T-helper 2 cell treated with Interferon-gamma antibody and Interleukin-4, amounts not matched to agents 100 ng/mL and 5 ng/mL, for 36 hours (primary cell): Measurements from ENCODE around the gene DYRK2. TPM values are rescaled to one million over a fixed set of nuclear protein-coding genes. Genes with fewer than 3 reads are reported as not detected.

ENCODE experiments used
- intact Hi-C: fragments of 100-400 bp; cut with micrococcal nuclease; formaldehyde crosslinking; loops from one replicate; pipeline ENCODE4 v1.15.1; 2023
- total RNA-seq: library from RNA; stranded (reverse); gene quantifications from 2 replicates; pipeline ENCODE4 v1.2.3, GENCODE V29; 2022

DYRK2 gene
- total RNA-seq, 1 donor from 2014 or later, result 34.7 TPM

DNA sequence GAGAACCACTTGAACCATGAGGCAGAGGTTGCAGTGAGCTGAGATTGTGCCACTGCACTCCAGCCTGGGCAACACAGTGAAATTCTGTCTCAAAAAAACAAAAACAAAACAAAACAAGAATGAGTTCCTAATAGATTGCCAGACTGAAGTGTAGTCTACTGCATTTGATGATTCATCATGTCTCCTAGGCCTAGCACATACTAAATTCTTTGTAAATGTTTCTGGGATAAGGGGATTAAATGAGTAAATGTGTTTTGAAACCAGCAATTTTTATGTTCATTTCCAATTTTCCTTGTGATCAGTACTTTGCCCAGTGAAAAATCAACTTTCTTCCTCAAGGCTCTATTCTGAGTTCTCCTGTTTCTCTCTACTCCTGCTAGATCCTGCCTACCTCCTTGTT lies 2.9 kb upstream of the DYRK2 start:
- intact Hi-C loops, result no loop called here

DNA sequence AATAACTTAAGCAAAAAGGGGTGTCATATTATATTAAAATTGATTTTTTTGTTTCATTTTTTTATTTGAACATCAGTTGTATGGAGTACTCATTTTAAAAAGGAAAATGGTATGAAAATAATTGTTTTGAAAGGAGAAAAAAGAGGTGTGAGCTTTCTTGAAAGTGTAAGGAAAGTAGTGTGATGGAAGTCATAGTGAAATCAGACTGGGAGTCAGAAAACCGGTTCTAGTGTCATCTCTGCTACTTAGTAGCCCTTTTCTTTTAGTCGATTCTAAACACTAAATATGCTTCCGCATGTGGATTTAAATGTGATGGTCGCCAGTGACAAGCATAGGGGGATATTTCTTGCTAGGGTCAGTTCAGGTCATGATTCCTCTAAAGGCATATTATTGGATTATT lies 1.8 kb upstream of the DYRK2 start:
- intact Hi-C loops, result loop anchor here (2.0 kb wide), 1 partner anchor 198 kb away; no protein-coding TSS in a partner anchor

DNA sequence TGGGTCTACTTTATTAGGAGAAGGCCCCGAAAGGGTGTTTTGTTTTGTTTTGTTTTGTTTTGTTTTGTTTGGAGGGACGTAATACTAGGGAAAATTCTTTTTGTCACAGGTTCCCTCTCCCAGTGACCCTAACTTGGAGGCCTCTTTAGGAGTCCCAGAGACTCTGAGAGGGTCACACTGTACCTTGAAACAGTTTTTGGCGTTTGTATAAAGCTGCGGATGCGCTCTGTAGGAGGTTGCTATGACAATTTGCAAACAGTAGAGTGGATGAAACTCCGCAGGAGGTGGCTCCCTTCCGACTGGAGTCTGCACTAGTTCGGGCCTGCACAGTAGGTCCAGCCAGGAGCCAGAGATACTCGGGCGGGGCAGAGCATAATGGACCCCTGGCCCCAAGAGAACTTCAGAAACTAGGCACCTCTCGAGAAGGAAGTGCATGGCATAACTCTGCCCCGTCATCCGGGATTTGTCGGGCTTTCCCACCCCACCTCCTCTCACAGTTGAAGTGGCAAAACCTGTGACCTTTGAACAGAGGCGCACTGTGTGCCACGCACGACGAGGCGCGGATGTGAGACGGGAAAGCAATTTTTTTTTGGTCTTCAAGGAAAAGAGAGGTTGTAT lies 1.3 kb upstream of the DYRK2 start:
- intact Hi-C loops, result loop anchor here (2.0 kb wide), 1 partner anchor 198 kb away; no protein-coding TSS in a partner anchor

DNA sequence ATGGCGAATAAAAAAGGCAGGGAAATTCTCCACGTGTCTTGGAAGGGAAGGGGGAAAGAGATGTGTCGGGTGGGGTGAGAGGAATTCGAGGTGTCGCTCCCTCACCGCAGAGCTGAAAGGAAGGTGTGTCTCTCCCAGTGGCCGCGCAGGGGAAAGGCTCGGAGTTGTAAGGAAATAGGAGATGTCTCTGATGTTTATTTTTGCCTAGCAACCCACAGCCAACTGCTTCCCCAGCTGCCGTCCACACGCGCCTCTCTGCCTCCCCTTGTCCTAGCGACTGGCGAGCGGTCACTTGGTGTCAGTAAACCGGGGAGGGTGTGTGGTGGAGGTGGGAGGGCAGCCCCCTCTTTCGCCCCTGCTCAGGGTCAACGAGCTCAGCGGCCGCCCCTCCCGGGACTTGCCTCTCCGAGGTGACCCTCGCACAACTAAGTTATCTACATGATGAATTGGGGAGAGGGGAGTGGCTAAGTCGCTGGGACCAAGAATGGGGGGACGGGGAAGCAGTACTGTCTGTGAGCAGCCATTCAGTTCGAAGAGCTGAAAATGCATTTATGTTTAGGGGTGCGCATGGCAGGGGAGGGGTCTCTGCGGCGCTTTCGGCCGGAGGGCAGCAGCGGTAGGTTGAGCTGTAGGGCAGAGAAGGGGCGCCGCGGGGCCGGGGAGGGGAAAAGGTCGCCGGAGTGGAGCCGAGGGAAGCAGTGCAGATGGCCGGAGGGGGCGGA lies 585 bp upstream of the DYRK2 start:
- intact Hi-C loops, result loop anchor here (1.0 to 2.0 kb wide), 3 partner anchors 18 to 199 kb away; no protein-coding TSS in a partner anchor

DNA sequence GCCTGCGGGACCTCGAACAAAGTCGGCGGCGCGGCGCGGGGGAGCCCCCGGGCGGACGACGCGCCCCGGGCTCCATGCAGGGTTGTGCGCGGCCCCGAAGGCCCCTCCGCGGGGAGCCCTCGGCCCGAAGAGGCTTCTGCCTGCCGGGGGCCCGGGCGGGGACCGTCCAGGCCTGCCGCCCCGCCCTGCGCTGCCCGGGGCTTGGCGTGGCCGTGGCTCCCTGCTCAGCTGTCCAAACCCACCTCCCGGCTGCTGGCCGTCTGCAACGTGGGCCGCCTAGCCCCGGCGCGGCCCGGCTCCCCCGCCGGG lies 670 bp downstream of the DYRK2 start:
- intact Hi-C loops, result loop anchor here (1.0 kb wide), 1 partner anchor 380 kb away; the partner anchor contains the start of gene CAND1

DNA sequence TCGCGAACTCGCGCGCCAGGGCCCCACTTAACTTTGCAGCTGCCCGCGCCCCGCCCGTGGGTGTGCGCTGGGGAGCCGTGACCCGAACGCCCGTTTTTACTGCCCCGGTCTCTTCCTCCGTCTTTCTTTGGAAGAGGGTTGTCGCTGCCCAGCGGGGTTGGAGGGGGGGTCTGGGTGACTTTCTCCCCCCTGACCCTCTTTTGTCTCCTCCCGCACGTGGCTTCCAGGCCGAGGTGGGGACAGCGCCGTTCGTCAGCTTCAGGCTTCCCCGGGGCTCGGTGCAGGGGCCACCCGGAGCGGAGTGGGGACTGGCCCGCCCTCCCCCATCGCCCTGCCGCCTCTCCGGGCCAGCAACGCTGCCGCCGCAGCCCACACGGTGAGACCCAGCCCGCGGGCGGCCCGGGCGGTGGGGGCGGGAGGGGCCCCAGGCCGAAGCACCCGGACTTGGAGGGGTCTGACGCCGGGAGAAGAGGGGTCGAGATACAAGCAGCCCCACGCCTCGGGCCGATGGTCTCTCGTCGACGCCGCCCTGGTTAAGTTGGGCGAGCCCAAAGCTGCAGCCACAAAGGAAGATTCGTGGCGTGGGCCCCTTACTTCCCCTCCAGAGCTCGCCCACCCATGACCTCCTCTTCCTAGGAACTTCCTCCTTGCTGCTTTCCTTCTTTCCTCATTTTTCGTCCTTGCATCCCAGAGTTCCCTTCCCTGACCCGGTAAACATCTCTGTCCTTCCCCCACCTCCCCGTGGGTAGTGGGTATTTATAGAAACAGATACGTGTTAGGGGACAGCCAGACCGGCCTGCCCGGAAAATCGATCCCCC lies 1.2 kb downstream of the DYRK2 start:
- intact Hi-C loops, result loop anchor here (1.0 to 5.0 kb wide), 4 partner anchors 49 to 380 kb away; partner anchors contain the start of gene CAND1

DNA sequence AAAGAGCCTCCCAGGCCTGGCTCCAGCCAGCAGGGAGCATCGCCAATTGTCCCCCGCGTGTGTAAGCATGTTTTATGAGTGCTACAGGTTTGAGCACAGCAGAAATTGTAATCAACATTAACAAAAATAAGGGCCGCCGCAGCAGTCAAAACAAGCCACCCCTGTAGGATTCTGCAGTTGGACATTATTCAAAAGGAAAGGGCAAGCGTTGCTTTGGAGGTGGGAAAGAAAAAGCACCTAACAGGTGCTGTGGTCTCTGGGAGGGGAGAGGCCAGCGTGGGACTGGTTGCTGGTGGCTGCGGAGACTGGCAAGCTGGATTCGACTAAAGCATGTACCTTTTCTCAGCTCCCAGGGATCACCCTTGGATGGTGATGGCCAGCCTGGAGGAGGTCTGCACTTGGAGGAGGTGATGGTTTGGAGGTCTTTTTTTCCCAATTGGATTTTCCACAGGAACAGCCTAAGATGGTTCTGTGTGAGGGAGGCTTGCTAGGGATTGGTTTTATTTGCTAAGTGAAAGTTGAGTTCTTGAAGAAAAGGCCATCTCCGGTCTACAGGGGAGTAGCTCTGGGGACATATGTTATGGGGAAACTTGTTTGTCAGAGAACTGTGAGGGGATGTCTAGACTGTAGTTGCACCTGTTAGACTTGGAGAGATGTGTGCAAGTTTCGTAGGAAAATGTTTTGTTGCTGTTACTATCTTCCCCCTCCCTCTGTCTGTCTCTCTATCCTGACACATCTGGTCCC lies 2.0 kb downstream of the DYRK2 start:
- intact Hi-C loops, result loop anchor here (1.0 to 5.0 kb wide), 4 partner anchors 48 to 293 kb away; no protein-coding TSS in a partner anchor

DNA sequence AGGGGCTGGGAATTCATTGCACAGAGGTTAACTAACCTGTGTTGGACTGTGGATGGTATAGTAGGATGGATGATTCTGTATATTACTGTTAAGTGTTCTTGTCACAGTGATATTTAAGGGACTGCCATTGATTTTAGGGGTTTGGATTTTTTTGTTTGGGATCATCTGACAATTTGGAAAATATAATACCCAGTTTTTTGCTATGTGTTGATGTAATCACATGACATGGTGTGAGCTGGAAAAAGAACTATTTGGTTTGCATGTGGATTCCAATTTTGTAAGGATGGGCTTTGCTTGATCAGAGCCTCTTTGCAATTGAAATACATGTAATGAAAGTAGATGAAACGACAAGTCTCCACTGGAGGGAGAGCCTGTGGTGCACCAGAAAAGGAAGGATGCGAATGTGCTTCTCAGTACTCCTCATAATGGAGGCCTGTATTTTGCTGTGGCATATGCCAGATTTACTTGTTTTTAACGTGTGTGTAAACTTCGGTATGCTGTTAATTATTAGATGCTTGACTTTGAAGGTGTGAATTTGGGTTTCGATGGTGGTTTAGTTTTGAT lies 2.7 kb downstream of the DYRK2 start:
- intact Hi-C loops, result loop anchor here (1.0 to 5.0 kb wide), 2 partner anchors 292 to 294 kb away; no protein-coding TSS in a partner anchor

DNA sequence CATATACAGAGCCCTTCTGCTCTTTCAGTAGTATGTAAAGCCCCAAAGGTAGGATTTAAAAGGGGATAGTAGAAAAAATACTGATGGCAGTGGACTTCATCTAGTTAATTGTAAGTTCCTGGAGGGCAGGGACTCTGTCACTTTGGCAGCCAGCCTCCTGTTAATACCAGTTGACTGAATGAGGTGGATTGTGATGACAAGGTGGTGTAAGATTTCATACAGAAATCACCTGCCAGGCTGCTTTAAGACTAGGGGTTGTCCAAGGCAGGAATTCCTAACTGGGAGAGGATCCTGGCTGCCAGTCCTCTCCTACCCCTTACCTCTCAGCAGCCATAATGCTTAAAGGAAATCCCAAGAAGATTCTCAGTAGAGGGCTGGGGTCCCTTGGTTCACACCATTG lies 7.3 kb downstream of the DYRK2 start:
- intact Hi-C loops, result no loop called here

DNA sequence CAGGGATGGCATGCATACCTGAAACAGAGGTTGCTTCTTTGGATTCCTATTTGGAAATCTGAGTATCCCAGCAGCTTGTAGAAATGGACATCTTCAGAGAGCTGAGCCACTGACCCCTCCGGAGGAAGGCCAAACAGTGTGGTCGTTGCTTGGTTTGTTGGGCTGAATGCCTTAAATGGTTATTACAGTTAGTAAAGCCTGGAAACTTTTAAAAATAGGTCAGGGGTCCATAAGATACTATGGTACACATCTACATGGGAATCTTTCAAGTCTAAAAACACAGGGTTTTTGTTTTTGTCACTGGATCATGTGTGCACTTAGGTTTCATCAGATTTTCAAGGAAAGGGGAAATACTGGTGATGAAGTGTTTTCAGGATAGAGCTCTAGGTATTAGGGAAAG lies 7.7 kb downstream of the DYRK2 start:
- intact Hi-C loops, result no loop called here

DNA sequence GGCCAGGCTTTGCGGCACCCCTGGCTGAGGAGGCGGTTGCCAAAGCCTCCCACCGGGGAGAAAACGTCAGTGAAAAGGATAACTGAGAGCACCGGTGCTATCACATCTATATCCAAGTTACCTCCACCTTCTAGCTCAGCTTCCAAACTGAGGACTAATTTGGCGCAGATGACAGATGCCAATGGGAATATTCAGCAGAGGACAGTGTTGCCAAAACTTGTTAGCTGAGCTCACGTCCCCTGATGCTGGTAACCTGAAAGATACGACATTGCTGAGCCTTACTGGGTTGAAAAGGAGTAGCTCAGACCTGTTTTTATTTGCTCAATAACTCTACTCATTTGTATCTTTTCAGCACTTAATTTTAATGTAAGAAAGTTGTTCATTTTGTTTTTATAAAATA lies 9.9 kb downstream of the DYRK2 start:
- intact Hi-C loops, result no loop called here

DNA sequence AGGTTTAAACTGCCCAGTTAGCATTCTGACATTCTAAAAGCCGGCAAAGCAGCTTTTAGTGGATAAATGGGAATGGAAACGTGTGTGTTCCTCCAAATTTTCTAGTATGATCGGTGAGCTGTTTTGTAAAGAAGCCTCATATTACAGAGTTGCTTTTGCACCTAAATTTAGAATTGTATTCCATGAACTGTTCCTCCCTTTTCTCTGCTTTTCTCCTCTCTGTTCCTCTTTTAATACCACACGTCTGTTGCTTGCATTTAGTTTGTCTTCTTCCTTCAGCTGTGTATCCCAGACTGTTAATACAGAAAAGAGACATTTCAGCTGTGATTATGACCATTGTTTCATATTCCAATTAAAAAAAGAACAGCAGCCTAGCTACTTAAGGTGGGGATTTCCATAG lies 10.7 kb downstream of the DYRK2 start:
- intact Hi-C loops, result no loop called here

DNA sequence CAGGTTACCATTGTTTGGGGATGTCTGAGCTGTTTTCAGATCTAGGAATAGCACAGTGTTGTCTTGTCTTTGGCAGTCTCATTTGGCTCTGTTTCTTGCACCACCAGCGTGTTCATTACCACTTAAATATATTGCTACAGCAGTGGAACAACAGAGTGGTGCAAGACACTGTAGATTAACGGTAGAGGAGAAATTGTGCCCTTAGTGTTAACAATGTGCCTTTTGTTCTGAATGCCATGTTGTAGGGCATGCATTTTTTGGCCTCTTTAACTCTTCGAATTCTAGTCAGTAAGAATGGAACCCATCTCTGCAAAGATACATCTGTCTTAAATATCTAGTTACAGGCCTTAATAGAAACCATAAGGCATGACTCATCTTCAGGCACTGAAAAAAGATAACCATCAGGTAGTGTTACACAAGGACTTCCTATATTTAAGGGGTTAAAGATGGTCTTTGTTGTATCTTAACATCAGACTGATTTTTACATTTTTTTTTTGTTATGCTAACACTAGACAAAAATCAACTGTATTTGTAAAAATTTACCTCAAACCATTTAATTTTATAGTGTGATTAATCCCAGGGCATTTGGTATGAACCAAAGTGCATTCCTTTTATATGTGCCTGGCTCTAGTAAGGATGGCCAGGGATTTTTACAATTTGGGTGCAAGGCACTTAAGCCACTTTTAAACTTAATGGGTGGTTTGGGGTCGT lies 12.9 kb downstream of the DYRK2 start:
- intact Hi-C loops, result no loop called here

DNA sequence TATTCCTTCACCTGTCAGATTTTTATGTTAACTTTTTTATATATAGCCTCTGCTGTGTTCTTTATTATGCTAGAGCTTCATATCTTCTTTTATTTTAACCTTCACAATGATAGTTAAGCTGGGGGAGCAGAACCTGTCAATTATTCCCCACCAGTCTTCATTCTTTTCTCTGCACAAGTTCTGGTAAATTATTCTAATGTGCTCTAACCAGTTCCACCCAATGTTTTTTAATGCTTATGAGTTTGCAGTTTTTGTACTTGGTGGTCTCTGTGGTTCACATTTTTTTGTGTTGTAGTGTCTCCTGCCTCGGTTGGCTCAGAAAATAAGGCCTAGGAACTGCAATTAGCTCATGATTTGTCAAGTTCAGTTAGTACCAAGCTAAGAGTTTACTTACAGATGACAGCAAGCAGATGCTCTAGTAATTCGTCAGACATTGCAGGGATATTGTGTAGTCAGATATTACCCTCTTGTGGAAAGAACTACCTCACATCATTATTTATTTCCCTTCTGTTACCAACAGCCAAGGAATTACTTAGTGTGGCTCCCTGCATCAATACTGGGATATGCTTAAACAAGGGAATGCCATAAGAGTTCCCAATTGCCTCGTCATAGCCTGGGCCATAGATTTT lies 14.5 kb downstream of the DYRK2 start:
- intact Hi-C loops, result no loop called here

DNA sequence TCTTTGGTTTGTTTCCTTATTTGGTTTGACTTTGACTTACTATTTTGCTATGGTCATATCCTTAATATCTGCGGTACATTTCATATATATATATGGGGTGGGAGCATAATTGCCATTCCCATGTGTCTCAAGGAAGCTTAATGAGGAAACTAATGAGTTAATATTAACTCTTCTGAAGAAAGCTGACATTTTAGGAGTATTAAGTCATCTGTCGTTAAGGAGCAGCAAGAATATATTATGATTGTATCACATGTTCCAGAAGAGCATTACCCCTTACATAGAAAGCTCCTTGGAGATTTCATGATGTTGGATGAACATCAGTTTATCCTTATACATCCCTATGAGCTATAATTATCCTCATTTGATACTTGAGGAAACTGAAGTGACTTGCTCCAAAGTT lies 15.6 kb downstream of the DYRK2 start:
- intact Hi-C loops, result no loop called here

DNA sequence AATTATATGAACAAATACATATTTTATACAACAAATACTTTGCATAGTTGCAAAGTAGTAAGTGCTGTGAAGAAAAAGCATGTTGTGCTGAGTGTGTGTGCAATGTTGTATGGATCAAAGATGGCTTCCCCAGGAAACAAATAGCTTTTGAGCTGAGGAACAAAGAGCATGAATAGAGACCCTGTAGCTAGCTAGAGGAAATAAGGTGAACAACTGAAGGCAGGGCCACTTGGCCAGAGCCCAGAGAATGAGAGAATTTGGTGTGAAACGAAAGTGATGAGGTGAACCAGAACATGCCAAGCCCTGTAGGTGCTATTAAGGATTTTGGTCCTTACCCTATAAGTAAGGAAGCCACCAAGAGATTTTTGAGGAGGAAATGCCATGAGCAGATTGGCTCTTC lies 17.1 kb downstream of the DYRK2 start:
- intact Hi-C loops, result no loop called here

DNA sequence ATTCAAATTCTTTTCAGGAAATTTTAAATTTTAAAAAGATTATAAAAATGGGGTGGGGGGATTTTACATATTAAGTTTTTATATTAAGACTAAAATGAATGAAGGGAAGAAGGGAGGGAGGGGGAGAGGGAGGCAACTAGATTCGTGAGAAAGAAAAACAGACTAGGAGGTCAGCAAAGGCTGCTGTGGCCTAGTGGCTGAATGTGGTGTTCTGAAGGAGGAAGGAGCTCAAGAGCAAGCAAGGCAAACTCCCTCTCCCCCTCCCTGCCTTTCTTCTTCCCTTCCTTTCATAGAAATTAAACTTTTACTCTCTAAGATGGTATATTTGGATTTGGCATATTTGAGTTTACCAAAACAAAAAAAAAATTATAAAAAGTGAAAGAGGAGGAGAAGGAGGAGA lies 18.1 kb downstream of the DYRK2 start:
- intact Hi-C loops, result no loop called here

DNA sequence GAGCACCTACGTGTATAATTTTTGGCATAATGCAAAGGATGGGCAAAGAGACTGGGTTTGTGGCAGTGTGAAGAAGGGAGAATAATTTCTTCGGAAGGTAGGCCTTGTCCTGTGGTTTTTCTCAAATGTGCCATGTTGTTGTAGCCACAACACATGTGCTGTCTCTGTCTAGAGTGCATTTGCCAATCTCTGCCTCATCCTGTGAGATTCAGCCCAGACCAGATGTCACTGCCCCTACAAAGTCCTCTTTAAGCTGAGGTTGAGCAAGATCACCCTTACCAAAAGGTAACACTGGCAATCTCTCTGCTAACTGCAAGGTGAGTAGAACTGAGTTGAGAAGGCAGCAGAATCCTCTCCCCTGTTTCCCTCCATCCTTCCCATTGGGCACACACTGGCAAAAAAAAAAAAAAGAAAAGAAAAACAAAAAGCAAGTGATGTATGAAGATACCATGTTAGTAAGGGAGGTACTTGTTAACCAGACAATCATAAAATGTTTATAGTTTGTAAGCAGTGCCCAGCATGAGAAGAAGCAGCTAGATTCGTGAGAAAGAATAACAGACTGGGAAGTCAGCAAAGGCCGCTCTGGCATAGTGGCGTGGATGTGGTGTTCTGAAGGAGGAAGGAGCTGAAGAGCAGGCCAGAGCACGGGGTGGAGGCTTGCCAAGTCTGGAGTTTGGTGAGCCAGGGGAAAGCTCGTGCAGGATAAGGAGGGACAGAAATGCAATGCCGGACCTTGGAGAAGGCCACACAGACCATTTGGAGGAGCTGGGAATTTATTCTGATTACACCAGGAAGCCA lies 18.9 kb downstream of the DYRK2 start:
- intact Hi-C loops, result no loop called here
